GM12891 (cell line): ENCODE data around the gene NELFA.

ENCODE experiments used
- POLR2A ChIP-seq: IDR thresholded peaks from 2 replicates; pipeline ENCODE4 v1.6.1; 2011; ENCODE audit warnings: low read depth, low read length, control low read depth
- POLR2AphosphoS5 ChIP-seq: IDR thresholded peaks from 2 replicates; pipeline ENCODE4 v1.6.1; 2011; ENCODE audit warnings: low read depth, low read length, control low read depth
- TAF1 ChIP-seq: IDR thresholded peaks from 2 replicates; pipeline ENCODE4 v1.6.1; 2011; ENCODE audit warnings: low read depth, low read length, control low read depth

- TF ChIP-seq POLR2AphosphoS5 (no peak), POLR2A (no peak), TAF1 (no peak)
Measured at GRCh38 chr4:2054217-2054616, 45.4 kb upstream of the NELFA start.
